GM21737 (cell line): ENCODE measurements around the gene ZNF213.

ENCODE experiments used
- ATAC-seq: cut with Tn5 transposase; IDR thresholded peaks from one replicate; pipeline ENCODE4 v1.9.1; 2021; ENCODE audit warnings: mild to moderate bottlenecking, moderate library complexity; ENCODE audit not compliant: unreplicated experiment

The ZNF213 gene

DNA sequence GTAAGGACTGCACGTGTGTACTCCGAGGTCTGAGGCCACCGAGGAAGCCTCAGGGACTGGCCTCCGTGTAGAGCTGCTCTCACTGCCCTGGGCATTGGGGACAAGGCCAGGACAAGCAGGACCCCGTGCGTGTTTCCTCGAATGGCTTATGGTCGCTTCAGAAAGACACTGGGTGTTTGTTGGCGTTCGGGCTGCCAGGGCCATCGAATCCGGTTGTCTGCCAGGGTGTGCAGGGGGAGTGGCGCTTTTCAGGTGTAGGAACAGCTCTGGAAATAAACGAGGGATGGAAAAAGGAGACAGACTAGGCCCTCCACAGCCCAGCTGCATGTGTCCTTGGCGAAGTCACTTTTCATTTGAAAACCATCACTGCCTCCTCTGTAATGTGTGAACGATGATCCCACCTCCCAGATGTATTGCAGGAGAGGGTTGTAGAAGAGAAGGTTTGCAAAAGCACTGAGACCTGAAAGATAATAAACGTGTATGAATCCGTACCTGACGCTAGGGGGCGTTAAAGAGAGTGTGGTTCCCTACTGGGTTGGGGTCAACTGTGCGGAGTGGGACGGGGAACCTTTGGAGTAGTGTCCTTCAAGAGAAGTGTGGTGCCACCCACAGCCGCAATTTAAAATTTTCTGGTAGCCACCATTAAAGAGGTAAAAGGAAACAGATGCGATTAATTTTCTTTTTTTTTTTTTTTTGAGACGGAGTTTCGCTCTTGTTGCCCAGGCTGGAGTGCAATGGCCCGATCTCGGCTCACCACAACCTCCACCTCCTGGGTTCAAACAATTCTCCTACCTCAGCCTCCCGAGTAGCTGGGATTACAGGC is 33.6 kb upstream of the ZNF213 start:
- ATAC-seq = no peak

DNA sequence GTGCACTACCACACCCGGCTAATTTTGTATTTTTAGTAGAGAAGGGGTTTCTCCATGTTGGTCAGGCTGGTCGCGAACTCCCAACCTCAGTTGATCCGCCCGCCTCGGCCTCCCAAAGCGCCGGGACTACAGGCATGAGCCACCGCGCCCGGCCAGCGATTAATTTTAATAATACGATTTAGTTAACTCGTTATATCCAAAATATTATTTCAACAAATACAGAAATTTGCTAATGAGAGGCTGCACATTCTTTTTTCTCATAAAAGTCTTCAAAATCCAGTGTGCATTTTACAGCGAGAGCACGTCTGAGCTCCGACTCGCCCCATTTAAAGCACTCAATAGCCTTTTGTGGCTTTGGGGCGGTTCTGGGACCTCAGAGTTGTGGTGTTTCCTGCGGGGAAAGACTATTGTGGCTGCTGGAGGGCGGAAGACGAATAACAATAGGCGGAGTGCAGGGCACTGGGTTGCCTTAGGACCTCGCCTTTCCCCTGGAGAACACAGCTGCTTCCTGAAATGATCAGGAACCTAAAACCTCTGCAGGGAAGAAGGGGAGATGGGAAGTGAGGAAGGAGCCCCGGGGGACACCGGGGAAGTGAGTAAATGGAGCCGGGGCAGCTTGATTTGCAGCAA is 32.9 kb upstream of the ZNF213 start:
- ATAC-seq = no peak

DNA sequence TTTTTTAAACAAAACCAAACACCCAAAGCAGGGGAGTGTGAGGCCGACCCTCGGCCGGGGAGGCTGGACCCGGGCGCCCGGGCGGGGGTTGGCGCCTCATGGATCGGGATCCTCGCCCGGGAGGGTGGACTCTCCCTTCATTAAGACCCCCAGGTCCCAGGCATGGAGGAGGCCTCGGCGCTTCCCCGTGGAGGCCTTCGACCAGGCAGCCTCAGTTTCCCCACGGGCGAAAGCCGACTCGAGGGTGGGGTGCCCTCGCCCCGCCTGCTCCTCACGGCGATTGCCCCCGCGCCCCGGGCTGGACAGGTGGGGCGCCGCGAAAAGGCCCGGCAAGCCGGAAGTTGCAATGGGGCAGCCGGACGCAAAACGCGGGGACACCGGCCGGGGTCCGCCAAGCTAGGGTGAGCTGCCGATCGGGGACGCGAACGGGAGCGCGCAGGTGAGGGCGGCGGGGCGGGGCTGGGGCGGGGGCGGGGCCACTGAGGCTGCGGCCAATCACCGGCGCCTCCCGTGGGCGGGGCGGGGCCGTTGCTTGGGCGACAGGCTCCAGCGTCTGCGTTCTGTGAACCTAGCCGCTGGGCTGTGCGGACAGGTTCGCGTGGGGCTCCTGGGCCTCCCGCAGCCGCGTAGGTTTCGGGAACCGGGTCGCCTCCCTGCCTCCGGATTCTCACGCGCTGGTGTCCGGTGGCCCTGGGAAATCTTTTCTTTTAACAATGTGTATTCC is 28.5 kb upstream of the ZNF213 start:
- ATAC-seq = peak; percentile 87

DNA sequence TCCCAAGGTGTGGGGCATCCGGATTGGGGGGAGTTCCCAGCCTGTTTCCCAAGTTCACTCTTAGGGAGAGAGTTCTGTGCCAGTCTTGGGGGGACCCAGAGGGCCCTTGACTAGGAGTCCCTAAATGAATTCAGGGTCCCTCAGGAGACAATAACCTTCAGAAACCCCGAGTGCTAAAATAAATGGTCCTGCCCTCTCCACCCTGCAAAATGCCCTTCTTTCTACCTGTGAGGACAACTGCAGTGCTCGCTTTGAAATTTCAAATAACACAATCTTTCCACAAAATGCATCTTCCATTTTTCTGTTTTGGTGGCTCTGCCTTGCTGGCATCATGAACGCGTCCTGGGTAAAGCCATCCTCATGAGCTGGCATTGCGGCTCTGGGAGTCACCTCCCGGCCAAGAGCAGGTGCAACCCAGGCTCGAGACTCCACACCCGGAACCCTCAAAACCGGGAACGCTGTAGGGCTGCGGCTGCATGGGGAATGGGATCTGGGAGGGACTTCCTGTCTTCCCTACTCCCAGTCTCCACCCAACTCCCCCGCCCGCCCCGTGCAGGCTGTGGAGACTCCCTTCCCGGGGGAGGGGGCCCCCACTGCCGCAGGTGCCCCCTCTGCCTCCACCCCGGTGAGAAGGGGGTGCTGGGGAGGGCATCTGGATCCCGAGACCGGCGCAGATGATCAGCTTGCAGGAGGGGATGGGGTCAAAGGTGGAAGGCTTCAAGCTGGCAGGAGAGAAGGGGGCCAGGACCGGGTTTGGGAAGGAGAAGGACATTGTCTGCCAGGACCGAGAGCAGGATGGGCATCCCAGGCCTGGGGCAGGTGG is 22.6 kb upstream of the ZNF213 start, which contains the start of gene ZNF205:
Gene ZNF205 (plus strand): TSS at position 529 of the 823 bp plus-strand sequence. CDS start 845 bp downstream, outside the sequence.
- no peak for ATAC-seq

DNA sequence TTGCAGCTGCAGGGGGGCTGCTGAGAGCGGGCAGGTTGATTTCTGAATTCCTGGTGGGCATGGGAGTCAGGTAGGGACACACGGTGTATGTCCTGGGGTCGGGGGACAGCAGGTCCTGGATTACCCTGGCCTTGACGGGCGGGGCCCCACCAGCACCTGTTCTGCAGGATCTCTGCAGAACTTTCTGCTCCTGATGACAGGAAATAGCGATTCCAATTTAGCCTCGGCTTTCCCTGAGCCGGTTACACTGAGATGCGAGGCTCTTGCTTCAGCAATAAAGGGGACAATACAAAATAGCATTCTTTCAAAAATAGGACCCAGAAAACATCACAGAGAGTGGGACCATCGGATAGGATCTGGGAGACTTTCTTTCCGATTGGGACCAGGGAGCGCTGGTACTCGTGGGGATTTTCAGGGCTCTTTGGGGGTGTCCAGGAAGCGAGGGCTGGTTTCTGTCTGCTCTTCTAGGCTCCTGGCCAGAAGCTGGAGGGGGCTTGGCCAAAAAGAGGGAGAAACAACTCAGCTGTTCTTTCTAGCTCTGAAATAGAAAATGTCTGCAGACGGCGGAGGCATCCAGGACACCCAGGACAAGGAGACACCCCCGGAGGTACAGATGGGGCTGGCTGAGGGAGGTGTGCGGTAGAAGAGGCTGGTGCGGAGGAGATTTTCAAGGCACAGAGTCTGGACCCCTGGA is 21.8 kb upstream of the ZNF213 start:
- ATAC-seq = no peak

DNA sequence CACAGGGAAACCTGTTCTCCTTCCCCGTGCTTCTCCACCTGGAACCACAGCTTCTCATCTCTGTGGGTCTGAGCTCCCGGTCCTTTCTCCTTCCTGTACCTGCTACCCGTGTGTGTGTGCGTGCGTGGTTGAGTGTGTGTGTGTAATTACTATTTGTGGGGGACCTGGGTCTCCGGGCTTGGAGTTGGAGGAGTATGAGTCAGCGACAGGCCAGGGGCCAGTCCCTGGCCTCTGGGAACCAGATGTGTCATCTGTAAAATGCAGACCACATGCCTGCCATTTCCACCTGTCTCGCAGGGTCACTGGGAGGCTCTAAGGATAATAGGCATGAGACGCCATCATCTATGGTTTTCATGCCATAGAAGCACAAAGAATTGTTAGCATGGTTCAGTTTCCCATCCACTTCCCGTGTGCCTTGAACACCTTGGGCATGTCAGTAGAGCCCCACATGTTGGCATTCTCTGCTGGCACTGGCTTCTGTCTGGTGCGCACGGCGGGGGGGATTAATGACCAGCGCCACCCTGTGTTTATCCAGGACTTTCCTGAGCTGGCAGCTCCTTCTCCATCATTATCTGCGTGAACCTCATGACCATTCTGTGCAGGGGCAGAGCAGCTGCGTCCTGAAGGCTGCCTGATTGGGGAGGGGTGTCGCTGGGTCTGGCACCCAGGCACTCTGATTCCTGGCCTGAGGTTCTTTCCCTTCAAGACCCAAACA is 20.9 kb upstream of the ZNF213 start:
- ATAC-seq = no peak

DNA sequence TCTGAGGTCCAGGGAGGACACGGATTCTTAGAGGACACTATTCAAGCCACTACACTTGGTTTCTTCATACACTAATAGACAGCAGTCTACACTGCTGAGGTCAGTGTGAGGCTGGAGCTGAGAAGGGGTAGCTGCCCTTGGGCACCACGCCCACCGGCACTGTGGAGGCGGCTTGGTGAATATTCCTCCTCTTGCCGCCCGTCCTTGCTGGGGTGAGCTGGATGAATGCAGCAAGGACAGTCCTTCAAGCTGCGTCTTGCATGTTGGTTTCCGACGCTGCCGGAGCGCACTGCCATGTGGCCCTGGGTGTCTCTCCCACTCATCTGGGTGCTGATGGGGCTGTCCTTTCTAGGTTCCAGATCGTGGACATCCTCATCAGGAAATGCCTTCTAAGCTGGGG is 19.8 kb upstream of the ZNF213 start:
- ATAC-seq = no peak

DNA sequence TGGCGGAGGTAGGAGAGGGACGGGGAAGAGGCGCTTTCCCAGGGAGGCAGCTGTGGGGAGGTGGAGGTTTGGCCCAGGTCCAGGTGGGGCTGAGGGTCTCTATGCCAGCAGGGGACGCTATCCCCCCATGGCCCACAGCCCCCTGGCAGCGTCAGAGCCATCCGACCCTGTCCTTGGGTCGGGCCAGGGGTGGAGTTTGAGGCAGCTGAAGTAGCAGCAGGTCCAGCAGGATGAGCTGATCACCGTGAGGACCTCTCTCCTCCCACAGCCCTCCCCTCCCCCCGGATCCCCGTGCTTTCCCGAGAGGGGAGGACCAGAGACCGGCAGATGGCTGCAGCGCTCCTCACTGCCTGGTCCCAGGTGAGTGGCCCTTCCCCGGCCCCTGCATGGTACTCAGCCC is 19.3 kb upstream of the ZNF213 start:
- ATAC-seq = no peak

DNA sequence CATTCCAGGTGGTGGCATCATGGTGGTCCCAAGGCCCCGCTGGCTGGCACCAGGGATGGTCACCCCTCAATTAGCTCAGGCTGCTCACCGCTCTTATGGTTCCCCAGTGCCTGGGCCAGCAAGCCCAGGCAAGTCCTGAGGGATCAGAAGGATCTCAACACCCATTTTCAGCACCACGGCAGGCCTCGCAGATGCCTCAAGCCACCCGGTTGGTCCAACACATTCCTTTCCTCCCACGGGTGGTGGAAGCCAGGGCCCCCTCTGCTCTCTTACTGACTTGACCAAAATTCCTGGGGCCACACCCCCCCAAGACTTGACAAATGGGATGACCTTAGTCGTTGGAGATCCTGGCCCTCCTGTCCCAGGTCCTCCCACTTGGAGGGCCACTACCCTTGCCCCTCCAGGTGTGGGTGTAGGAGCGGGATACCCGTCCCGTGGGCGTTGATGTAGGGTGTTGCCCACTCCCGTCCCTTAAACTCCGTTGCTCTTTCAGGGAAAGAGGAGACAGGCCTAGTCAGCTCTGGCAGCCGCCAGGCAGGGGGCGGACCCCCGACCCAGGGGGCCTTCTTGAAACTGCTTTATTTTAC is 16.5 kb upstream of the ZNF213 start:
- no peak for ATAC-seq

DNA sequence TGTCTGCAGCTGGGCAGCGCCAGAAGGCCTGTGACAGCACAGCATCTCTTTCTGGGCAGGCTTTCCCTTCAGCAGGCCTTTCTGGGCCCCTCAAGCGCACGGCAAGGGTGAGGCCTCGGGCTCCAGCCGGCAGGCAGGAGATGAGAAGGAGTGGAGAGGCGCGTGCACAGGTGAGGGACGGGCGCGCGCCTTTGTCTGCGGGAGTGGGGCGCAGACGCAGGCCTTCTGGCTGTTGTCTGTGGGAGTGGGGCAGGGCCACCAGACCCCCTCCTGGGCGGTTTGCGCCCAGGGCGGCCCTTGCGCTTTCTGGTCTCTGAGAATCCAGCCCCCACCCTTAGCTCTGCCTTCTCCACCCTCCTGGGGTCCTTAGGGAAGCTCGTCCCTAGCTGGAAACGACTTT is 16.0 kb upstream of the ZNF213 start:
- ATAC-seq = no peak

DNA sequence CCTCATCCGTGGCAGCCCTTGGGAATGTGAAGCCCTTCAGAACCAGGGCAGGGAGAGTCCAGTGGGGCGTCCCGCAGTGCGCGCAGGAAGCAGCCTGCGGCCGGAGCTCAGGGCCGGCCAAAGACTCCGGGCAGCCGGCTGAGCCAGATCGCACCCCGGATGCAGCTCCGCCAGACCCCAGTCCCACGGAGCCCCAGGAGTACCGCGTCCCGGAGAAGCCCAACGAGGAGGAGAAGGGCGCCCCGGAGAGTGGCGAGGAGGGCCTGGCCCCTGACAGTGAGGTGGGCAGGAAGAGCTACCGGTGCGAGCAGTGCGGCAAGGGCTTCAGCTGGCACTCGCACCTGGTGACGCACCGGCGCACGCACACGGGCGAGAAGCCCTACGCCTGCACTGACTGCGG is 15.5 kb upstream of the ZNF213 start:
- ATAC-seq = no peak

DNA sequence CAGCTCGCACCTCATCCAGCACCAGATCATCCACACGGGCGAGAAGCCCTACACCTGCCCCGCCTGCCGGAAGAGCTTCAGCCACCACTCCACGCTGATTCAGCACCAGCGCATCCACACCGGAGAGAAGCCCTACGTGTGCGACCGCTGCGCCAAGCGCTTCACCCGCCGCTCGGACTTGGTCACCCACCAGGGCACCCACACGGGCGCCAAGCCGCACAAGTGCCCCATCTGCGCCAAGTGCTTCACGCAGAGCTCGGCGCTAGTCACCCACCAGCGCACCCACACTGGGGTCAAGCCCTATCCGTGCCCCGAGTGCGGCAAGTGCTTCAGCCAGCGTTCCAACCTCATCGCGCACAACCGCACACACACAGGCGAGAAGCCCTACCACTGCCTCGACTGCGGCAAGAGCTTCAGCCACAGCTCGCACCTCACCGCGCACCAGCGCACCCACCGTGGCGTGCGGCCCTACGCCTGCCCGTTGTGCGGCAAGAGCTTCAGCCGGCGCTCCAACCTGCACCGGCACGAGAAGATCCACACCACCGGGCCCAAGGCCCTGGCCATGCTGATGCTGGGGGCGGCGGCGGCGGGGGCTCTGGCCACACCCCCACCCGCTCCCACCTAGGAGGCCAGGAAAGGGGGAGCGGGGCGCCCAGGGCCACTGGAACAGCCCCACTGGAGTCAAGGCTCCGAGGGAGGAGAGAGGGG is 15.0 kb upstream of the ZNF213 start:
- no peak for ATAC-seq

DNA sequence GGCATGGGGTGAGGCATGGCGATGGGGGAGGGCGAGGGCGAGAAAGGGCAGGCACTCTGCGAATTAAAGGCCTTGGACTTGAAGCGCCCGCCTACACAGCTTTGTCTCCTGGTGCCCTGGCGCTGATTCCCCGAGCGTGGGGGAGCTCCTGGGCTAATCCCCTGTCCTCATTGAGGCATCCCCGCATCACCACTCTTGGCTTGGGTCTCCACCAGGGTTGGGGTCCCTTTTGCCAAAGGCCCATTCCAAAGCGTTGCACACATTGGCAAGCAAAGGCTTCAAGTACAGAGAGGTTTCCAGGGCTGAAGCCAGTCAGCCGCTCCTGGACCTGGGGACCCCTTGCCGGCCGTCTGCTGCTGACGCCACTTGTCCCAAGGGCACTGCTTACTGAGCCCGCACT is 14.4 kb upstream of the ZNF213 start:
- no peak for ATAC-seq

DNA sequence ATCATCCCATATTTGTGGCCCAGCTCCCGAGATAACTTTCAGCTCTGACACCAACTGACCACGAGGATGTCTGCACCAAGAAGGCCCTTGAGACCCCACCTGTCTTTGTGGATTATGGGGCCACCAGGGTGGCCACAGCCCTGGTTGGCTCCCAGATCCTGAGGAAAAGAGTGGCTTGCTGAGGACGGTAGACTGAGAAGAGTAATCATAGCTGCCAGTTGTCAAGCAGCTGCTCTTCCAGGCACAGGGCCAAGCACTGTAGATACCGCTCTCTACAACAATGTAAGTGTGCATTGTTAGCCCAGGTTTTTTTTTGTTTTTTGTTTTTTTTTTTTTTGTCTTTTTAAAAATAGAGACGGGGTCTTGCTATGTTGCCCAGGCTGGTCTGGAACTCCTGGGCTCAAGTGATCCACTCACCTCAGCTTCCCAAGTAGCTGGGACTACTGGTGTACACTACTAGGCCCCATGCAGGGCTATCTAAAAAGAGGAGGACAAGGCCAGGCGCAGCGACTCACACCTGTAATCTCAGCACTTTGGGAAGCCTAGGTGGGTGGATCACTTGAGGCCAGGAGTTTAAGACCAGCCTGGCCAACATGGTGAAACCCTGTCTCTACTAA is 12.9 kb upstream of the ZNF213 start:
- no peak for ATAC-seq

DNA sequence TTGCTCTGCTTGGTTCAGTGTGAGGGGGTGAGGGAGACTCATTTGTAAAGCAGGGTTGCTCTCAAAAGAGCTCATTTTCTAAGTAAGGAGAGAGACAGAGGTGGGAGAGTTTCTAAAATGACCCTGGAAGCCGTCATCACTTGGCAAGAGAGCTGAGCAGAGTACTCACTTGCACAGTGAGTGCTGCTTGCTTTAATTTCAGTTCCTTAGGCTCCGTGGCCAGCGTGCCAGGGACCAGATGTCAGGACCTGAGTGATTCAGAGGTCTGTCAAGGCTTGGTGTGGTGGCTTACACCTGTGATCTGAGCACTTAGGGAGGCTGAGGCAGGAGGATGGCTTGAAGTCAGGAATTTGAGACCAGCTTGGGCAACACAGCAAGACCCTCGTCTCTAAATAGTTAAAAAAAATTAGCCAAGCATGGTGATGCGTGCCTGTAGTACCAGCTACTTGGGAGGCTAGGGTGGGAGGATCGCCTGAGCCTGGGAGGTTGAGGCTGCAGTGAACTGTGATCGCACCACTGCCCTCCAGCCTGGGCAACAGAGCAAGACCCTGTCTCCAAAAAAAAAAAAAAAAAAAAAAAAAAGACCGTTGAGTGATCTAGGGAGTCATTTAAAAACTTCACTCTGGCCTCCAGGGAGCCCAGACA is 11.8 kb upstream of the ZNF213 start:
- no peak for ATAC-seq

DNA sequence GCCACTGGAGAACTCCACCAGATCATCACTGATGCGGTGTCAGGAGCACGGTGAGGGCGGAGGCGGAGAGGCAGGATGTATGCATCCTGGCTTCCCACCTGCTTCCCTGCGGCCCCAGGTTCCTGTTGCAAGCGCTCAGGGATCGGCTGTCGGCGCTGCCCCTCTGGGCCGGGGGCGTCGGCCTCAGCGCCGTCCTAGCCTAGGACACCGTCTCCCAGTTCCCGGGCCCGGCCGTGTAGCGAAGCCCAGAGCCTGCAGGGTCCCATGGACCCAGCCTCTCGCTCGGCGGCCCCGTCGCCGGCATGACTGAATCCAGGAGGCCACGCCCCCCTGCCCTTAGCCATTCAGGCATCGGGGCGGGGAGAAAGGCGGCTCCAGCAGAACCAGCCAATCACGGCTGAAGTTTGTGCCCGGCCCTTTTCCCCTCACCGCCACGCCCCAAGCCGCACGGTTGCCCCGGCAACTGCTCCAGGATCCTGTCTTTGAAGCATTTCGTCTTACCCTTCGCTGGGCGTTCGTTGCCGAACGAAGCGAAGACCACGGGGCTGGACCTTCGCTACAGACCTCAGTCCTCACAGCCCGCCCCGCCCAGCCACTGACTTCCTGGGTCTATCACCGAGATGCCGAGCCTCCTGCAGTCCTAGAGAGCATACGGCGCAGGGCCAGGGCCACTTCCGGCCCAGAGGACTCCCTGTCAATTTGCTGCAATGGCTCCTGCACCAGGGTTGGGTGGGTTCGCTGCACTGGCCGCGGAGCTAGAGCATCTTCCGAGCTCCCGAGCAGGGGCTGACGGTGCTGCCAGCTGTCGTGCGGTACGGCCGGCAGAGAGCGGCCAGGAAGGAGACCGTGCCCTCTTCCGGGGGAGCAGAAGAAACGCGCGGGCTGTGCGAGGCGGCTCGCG is 10.6 kb upstream of the ZNF213 start:
- peak; percentile 83 for ATAC-seq

DNA sequence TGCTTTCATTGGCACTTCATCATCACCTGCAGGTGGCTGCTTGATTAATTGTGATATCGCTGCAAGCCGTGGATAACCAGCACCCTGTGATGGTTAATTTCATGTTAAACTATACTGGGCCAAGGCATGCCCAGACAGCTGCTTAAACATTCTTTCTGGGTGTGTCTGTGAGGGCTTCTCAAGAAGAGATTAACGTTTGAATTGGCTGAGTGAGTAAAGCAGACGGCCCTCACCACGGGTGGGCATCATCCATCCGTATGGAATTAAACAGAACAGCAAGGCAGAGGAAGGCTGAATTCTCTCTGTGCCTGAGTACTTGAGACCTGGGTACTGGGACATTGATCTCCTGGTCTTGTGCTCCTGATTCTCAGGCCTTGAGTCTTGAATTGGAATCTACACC is 7.1 kb upstream of the ZNF213 start:
- ATAC-seq = no peak
